Upper lobe of left lung (tissue), 4 donors: ENCODE measurements around the gene ST3GAL3.

Experiments used
- EP300 ChIP-seq, 4 donors: sonication (generic); formaldehyde crosslinking; IDR thresholded peaks; one replicate each; pipeline ENCODE4 v1.5.1; 2017; ENCODE audit warnings: antibody characterized with exemption in 4 of 4, control low read depth in 2 of 4
- POLR2A ChIP-seq, 4 donors: fragments of 450-650 bp; IDR thresholded peaks; one replicate each; pipeline ENCODE4 v1.5.1; 2016 to 2017; ENCODE audit warnings: antibody characterized with exemption in 4 of 4, mild to moderate bottlenecking in 2 of 4
- POLR2AphosphoS5 ChIP-seq, 2 donors: sonication (generic); formaldehyde crosslinking; IDR thresholded peaks; one replicate each; pipeline ENCODE4 v1.5.1; 2017; ENCODE audit warnings: antibody characterized with exemption in 2 of 2
- TF ChIP-seq, protein P1 (sequence below), 6 experiments: fragments of 450-650 bp in 4 of 6; fragments of 200-600 bp in 2 of 6; sonication (generic) in 2 of 6; IDR thresholded peaks; one replicate each; pipeline ENCODE4 v1.5.1; 2016 to 2019; ENCODE audit warnings: antibody characterized with exemption in 6 of 6

DNA sequence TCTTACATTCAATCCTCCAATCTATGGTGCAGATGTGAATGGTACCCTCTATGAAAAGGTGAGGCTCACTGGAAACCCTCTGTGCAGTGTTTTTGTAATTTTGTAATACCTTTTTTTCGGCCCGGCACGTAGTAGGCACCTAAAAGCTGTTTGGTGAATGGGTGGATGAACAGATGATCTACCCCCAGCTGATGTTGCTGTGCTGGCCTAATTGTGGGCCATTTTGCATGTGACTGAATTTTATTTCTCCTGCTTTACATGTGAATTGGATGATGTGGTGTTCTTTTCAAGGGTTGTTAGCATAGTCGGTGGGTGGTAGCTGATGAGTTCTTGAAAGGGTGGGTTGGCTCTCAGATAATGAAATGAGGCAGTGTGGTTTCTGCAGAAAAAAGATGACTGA, 47.0 kb upstream of the ST3GAL3 start:
- TF ChIP-seq, protein P1, sequence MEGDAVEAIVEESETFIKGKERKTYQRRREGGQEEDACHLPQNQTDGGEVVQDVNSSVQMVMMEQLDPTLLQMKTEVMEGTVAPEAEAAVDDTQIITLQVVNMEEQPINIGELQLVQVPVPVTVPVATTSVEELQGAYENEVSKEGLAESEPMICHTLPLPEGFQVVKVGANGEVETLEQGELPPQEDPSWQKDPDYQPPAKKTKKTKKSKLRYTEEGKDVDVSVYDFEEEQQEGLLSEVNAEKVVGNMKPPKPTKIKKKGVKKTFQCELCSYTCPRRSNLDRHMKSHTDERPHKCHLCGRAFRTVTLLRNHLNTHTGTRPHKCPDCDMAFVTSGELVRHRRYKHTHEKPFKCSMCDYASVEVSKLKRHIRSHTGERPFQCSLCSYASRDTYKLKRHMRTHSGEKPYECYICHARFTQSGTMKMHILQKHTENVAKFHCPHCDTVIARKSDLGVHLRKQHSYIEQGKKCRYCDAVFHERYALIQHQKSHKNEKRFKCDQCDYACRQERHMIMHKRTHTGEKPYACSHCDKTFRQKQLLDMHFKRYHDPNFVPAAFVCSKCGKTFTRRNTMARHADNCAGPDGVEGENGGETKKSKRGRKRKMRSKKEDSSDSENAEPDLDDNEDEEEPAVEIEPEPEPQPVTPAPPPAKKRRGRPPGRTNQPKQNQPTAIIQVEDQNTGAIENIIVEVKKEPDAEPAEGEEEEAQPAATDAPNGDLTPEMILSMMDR (IDR thresholded peaks at IDR 0.05): no peak
- no peak for TF ChIP-seq POLR2AphosphoS5 (IDR thresholded peaks at IDR 0.05)
- TF ChIP-seq POLR2A (IDR thresholded peaks at IDR 0.05): no peak
- TF ChIP-seq EP300 (IDR thresholded peaks at IDR 0.05): no peak
